GM18511 (cell line): ENCODE results near the gene MRPL14.
"Not testable (repeated sequence)": the region's sequence is repeated elsewhere in the genome, so short reads cannot be mapped to it uniquely, and the experiment has no call there.

Experiments used
- ATAC-seq: cut with Tn5 transposase; IDR thresholded peaks from one replicate; pipeline ENCODE4 v1.9.1; 2021; ENCODE audit warnings: mild to moderate bottlenecking, moderate library complexity; ENCODE audit not compliant: unreplicated experiment

The MRPL14 gene

DNA sequence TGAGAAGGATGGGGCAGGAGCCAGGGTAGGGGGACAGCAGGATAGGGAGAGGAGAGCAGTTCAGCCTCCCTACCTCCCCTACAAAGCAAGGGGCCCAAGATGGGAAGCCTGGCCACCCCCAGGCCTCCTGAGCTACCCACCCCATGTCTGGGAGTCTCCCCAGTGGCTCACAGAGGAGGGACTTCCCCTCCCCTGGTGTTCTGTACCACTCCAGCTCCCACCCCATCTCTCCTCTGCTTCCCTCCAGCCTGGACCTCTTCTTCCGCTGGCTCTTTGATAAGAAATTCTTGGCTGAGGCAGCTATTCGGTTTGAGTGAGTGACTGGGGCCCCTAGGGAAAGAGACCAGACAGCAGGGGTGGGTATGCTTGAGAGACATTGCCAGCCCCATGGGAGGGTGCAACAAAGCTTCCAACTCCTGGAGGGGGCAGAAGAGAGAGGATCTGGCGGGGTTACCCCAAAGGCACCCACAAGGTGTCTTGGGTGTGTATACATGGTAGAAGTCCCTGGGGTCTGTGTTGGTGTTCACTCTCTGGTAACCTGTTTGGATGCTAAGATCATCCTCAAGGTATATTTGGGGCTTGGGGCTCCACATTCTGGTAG is 23.2 kb upstream of the MRPL14 start:
- ATAC-seq = no peak

DNA sequence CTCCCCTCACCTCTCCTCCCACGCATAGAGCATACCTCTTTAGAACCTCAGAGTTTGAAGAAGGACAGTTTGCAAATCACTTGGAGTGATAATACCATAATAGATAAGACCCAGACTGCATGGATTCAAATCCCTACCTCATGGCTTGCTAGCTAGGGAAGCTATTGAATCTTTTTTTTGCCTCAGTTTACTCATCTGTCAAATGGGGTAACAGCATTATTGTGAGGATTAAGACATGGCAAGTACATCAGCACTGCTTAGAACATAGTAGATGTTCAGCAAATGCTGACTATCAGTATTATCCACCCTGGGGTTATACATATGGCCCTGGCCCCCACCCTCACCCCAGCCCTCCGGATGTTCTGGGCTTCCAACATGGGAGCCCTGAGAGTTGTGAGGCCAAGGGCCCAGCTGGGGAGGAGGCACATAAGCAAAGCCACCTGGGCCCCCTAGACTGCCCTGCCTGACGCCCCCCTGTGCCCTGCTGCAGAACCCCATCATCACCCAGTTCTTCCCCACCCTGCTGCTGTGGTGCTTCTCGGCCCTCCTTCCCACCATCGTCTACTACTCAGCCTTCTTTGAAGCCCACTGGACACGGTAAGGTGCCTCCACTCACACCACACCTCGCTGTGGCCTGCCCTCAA is 22.2 kb upstream of the MRPL14 start:
- no peak for ATAC-seq

DNA sequence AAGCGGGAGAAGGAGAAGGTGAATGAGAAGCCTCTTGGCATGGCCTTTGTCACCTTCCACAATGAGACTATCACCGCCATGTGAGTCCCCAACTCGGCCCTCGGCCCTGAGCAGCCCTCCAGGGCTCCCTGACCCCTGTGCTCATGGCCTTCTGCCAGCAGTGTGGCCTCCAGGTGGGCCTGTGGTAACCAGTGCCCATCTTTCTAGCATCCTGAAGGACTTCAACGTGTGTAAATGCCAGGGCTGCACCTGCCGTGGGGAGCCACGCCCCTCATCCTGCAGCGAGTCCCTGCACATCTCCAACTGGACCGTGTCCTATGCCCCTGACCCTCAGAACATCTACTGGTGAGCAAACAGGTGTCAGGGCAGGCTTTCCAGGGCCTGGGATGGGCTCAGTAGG is 21.1 kb upstream of the MRPL14 start:
- ATAC-seq = no peak

DNA sequence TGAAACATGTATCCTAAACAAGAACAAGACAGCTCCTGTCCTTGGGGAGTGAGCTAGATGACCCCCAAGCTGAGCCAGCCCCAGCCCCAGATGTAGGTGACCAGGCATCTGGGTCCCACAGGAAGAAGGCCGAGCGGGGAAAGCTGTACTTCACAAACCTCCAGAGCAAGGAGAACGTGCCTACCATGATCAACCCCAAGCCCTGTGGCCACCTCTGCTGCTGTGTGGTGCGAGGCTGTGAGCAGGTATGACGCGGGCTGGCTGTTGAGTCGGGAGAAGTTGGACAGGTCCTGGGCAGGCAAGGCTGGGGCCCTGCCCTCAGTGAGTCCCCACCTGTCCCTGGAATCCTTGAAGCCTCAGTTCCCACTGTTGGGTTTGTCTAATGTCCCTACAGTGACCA is 20.0 kb upstream of the MRPL14 start:
- no peak for ATAC-seq

DNA sequence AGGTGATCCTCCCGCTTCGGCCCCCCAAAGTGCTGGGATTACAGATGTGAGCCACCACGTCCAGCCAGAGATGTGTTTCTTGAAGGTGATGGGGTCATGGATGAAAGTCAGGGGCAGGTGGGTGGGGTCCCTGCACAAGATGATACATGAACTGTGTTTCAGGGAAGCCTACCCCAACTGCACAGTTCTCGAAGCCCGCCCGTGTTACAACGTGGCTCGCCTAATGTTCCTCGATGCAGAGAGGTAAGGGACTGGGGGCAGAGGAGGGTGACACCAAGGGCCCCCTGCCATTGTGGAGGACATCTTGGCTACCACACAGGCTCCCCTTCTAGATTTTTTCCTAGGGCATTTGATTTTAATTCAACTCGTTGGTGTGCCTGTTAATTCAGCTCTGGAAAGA is 19.4 kb upstream of the MRPL14 start:
- no peak for ATAC-seq

DNA sequence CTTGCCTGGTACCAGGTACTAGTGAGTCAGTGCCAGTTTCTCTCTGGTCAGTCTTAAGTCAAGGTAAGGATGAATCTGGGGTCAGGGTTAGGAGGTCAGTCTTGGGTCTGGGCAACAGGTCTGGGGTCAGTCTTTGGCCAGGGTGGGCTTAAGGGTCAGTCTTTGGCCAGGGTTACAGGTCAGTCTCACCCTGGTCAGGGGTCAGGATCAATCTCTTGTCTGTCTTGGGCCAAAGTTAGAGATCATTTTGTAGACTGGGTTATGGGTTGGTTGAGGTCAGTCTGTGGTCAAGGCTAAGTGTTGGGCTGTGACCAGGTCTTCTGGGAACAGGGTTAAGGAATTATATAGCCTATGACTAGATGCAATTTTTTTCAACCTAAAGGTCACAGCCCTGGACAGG is 18.6 kb upstream of the MRPL14 start:
- no peak for ATAC-seq

DNA sequence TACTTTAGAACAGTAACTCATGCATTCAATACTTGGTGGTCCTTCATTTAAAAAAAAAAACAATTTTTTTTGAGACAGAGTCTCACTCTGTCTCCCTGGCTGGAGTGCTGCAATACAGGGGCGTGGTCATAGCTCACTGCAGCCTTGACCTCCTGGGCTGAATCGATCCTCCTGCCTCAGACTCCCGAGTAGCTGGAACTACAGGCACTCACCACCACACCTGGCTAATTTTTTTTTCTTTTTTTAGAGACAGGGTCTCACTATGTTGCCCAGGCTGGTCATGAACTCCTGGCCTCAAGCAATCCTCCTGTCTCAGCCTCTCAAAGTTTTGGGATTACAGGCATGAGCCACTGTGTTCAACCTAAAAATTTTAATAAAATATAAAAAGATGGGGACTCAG is 17.3 kb upstream of the MRPL14 start:
- not testable (repeated sequence) for ATAC-seq

DNA sequence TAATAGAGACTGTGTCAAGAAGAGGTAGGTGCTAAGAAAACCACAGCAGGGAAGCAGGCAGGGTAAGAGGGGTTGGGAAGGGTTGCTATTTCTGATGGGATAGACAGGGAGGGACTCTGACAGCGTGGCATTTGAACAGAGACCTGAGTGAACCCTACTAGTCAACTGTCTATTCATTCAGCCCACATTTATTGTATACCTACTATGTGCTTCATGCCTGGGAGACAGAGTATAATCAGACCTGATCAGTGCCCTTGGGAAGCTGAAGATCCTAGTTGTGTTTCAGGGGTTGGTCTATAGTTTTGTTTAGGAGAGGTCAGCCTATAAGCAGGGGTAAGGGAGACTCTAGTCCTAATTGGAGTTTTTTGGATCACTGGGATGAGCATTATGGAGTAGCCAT is 16.5 kb upstream of the MRPL14 start:
- no peak for ATAC-seq

DNA sequence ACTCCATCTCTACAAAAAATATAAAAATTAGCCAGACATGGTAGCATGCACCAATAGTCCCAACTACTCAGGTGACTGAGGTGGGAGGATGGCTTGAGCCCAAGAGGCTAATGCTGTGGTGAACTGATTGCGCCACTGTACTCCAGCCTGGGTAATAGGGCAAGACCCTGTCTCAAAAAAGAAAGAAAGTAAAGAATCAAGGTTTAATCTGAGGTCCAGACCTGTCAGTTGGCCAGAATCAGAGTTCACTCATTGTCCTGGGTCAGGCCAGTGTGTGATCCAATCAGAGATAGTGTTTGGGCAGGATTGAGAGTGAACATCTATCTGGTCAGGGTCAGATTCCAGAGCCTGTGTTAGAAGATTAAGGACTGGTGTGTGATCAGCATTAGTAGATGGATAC is 15.6 kb upstream of the MRPL14 start:
- no peak for ATAC-seq

DNA sequence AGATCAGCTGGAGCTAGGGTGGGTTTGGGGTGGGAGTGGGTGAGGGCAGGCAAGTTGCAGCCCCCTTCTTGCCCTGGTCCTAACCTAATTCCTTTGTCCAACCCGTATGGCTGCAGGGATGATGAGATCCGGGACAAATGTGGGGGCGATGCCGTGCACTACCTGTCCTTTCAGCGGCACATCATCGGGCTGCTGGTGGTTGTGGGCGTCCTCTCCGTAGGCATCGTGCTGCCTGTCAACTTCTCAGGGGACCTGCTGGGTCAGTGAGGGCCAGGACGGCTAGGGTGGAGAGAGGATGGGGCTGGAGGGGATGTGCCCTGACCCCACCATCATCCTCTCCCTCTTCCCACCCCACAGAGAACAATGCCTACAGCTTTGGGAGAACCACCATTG is 12.1 kb upstream of the MRPL14 start:
- no peak for ATAC-seq

DNA sequence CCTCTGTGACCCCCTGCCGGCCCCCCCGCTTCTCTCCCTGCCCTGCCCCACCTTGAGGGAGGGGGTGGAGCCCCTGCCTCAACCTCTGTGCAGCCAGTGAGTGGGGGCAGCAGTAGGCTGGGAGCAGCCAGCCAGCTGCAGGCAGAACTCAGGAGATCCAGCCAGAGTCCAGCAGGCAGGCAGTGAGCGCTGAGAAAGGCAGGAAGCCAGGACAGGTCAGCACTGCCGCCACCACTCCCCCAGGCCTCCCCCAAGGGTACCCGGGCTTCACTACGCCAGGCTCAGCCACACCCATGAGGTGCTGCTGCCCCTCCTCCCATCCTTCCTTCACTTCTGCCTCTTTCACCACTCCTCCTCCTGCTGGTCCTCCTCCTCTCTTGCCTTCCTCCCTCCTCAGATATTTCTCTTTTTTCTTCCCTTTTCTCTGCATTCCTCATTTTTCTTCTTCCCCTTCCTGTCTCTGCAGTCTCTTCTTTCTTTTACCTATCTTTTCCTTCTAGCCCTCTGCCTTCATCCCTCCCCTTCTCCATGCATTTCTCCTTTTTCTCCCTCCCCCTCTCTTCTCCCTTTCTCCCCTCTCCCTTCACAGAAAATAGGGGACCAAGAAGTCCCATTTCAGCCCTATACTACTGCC is 11.6 kb upstream of the MRPL14 start:
- ATAC-seq = no peak

DNA sequence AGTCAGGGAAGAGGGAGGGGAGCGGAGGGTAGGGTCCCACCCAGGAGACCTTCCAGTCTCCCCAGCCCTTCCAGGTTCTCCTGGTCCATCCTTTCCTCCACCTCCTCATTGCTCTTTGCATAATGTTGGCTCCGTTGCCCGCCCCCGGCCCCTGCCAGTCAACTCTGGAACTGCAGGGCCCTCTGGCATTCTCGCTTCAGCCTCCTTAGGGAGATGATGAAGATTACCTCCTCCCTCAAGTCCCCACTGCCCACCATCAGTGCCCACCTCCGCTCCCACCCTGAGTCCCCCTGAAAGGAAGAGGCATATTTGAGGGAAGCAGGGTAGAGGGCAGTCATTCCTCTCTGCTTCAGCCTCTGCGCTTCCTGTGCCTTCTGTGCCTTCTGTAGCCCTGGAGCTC is 8.6 kb upstream of the MRPL14 start:
- no peak for ATAC-seq

DNA sequence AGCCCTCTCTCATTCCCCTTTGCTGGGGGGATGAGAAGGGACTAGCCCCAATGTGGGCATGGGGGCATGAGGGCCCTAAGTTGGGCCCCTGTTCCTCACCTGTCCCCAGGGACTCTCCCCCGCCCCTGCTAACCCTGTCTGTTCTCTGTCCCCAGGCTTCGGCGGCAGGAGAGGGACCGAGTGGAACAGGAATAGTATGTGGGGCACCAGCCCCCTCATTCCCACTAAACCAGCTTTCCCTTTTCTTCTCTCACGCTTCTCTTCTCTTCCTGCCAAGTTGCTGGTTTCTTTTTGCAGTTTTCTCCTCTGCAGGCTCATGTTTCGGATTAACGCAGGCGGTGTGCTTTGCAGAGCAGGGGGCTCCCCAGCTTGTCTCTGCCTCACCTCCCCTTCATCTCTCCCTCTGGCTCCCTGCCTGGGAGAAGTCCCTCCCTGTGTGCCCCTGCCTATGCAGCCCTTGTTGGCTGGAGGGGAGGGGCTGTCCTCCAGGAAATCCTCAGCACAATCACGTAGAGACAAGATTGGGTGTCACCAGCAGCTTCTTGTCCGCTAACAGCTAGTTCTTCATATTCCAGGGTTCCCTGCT is 8.0 kb upstream of the MRPL14 start:
- no peak for ATAC-seq

DNA sequence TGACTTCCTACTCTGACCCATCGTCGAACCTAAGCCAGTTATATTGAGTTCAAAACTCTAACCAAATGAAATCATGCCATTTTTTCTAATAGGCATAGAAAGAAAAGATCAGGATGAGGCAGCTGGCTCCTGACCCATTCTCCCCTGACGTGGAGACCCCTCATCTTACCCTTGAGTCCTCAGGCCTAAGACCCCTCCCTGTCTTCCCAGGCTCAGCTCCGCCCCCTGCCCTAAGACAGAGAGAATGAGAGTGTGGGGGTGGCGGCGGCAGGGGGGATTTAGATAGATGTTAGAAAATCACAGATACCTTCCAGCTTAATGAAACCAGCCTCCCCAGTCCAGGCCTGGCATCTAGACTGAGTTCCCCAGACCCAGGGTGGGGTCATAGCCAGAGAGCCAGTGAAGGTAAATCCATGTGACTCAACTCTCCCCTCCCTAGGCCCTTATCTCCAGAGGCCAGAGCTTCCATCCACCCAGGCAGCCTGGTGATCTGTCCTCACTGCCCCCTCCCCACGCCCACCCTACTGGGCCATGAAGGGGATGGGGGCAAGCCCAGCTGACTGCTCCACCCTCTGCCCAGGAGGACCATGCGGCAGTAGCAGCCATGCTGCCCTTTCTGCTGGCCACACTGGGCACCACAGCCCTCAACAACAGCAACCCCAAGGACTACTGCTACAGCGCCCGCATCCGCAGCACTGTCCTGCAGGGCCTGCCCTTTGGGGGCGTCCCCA is 6.9 kb upstream of the MRPL14 start:
- no peak for ATAC-seq

DNA sequence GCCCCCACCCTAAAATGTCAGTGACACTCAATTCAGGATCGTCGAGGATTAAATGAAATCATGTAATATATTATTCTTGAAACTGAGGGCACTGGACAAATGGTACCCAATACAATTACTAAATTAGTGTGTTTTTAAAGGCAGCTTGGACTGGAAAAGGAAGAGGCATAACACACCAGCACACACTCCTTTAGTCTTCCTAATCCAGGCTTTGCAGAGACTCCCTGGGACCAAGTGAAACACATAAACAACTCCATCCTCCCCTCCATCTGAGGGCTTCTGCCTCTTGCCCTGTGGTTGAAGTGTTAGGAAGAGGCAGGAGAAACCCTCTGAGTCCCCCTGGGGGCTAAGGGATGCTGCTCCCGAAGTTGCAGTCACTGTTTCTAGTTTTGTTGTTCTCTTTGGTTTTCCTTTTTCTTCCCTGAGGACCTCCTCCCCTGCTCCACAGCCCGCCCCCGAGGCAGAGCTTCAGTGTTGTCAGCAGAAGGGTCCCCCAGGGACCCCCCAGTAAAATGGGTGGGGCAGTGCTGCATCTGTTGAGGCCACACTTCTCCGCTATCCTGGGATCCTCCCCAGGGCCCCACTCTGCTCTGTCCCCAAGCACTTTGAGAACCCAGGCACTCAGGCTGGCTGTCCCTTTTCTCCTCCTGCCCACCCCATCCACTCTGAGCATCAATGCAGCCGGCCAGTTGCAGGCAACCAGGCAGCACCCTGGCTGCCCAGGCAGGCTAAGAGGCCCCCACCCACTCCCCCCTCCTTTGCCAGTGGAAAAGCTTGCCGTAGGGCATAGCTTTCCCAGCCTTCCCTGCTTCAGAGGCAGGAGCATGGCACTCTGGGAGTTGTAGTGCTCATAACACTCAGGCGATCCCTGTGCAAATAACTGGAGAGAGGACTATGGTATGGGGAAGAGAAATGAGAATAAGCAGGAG is 6.0 kb upstream of the MRPL14 start:
- ATAC-seq = no peak

DNA sequence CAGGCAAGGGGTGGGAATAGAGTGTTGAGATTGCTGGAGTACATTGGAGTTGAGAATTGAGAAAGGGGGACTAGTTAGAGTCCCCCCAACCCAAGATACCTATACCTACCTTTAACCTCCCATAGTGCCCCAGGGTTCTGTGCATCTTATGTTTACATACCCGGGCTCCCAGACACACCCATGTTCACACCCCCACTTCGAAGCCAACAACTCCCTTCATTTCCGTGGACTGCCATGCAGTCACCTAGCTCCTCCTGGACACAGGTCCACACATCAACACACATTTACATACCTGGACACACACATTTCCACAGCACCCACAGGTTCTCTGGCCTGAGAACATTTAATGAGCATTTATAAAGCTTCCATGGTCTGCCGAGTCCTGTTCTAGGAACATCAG is 5.2 kb upstream of the MRPL14 start:
- ATAC-seq = no peak

DNA sequence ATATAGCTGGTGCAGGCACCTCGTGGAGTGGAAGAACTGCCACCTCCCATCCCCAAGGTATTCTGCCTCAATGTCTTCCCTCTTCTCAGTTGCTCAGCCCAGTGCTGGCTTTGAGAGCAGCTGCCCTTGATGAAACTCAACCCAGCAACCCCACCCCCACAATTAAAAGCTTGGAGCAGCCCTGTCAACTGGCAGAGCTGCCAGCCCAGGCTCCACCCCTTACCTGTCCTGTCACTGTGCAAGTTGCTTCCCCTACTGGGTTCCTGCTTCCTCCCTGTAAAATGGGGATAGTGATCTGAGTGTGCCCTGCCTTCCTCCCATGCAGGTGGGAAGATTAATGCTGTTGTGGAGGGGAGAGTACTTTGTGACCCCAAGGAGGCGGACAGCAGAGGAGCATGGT is 4.6 kb upstream of the MRPL14 start:
- ATAC-seq = no peak

DNA sequence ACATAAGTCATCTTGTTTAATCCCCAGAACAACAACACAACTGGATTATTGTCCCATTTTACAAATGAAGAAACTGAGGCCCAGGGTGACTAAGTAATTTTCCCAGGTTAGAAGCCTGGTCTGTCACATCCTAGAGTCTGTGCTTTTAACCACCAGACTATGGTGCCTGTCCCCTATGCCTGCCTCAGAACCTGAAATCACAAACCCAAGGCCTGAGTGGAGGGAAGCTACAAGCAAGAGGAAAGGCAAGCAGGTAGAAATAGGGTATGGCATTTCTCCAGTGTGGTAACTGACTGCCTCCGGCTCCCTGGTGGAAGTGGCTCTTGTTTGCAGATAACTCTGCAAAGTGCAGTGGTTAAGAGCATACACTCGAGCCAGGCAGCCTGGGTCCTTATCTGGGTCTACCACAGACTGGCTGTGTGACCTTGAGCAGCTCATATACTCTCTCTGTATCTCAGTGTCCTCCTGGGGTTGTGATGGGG is 2.6 kb upstream of the MRPL14 start:
- no peak for ATAC-seq

DNA sequence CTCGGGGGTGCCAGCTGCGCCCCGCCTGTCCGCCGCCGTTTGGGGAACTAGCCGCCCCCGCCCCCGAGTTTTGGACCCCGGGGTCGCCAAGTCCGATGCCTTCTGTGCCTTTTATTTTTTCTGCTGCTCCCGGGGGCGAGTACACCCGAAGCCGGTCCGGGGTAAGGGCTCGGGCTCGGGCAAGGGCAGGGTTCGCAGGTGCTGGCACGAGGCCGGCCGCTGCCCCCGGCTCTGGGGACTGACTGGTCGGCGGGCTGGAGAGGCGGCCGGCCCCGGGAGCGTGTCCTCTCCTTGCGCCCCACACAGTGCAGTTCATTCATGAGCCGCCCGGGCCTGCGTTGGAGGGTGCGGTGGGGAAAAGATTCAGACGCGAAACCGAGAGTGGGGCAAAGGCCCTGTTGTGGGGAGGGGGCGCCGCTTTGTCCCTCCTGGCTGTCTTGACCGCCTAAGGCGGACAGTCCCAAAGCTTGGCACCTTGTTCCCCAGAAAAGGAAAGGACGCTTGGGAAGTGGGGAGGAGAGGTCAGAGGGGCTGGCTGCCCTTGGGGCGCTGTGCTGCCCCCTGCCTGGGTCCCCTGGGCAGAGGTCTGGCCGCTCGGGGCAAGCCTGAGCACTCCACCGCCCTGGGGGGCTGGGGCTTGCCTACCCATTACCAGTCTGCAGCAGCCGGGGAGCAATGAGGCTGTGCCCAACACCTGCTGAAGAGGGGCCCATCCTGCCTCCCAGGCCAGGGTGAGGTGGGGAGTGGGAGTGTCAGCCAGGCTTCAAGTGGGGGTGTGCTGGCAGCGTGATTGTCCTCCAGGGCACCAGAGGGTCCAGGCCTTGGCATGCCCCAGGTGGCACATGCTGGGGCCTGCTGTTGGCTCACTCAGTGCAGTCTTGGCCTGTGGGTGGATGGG is 1.0 kb upstream of the MRPL14 start:
- ATAC-seq = no peak
